ENCODE data around the gene PSORS1C1. TPM values are rescaled to one million over a fixed set of nuclear protein-coding genes. Genes with fewer than 3 reads are reported as not detected.
"Not testable (repeated sequence)": the region's sequence is repeated elsewhere in the genome, so short reads cannot be mapped to it uniquely, and the experiment has no call there.

PSORS1C1 gene
- total and polyA plus RNA-seq, 4 donors: 0.38 to 0.99 (median 0.40) TPM; not detected in 1

DNA sequence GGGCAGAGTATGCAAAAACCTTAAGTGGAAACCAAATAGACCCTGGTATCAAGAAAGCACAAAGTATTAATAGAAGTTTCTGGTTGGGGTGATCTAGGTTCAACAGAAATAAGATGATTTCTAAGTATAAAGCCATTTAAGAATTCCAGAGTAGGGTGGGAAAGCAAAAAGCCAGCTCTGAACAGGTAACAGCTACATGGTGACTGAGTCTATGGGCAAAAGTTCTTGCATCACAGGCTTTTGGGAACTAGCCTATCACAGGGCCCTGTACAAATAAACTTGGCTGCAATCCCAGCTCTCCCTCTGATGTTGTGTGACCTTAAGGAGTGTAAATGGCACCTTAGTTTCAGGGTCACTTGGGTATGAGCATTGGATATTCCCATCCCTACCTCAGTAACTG, 49.3 kb downstream of the PSORS1C1 start:
- DNase-seq (ENCODE audit: low read depth in 4 of 6, low spot score in 6 of 6): no peak
- H3K4me3 ChIP-seq (ENCODE audit: low read depth, low read length): no peak overlapping the region
- H3K9me3 ChIP-seq (ENCODE audit: control insufficient read depth, insufficient read depth, low read length): no peaks in the 10 kb centered on the region
- H3K36me3 ChIP-seq (ENCODE audit: control insufficient read depth, insufficient read depth, low read length): peaks cover 13% of the 10 kb centered on the region
- no peaks in the 10 kb centered on the region for H3K27me3 ChIP-seq (ENCODE audit: control insufficient read depth, insufficient read depth, low read length)
- H3K4me1 ChIP-seq (ENCODE audit: control insufficient read depth, insufficient read depth, low read length): peaks cover 13% of the 10 kb centered on the region
- H3K27ac ChIP-seq (ENCODE audit: low read depth, low read length): no peak overlapping the region

DNA sequence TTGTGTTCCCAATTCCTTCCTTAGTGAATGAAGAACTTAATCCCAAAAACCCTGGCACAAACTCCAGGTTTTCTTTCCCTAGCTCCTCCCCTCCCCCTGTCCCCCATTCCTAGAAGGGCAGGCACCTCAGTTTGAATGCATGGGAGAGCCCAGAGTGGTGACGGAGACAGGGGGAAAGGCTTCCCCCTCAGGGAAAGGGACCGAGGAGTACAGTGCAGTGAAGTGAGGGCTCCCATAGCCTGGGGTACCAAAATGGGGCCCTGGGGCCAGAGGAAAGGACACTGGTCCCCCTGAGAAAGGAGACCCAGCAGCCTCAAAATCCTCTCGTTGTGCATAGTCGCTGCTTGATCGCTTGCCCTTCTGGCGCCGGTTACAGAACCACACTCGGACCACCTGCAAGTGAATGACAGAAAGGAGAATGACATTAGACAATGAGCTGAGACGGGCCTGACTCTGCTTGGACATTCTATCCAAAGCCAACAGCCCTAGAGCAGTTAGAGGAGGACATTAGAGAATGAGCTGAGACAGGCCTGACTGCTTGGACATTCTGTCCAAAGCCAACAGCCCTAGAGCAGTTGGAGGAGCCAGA, 50.0 kb downstream of the PSORS1C1 start:
- 93% methylated on average over 3 of the region's 9 CpGs for WGBS (ENCODE audit: insufficient coverage)
- peaks cover 13% of the 10 kb centered on the region for H3K36me3 ChIP-seq (ENCODE audit: control insufficient read depth, insufficient read depth, low read length)
- not testable (repeated sequence) for H3K9me3 ChIP-seq (ENCODE audit: control insufficient read depth, insufficient read depth, low read length); H3K27me3 ChIP-seq (ENCODE audit: control insufficient read depth, insufficient read depth, low read length); DNase-seq (ENCODE audit: low read depth in 4 of 6, low spot score in 6 of 6); H3K4me1 ChIP-seq (ENCODE audit: control insufficient read depth, insufficient read depth, low read length); H3K4me3 ChIP-seq (ENCODE audit: low read depth, low read length); H3K27ac ChIP-seq (ENCODE audit: low read depth, low read length)

DNA sequence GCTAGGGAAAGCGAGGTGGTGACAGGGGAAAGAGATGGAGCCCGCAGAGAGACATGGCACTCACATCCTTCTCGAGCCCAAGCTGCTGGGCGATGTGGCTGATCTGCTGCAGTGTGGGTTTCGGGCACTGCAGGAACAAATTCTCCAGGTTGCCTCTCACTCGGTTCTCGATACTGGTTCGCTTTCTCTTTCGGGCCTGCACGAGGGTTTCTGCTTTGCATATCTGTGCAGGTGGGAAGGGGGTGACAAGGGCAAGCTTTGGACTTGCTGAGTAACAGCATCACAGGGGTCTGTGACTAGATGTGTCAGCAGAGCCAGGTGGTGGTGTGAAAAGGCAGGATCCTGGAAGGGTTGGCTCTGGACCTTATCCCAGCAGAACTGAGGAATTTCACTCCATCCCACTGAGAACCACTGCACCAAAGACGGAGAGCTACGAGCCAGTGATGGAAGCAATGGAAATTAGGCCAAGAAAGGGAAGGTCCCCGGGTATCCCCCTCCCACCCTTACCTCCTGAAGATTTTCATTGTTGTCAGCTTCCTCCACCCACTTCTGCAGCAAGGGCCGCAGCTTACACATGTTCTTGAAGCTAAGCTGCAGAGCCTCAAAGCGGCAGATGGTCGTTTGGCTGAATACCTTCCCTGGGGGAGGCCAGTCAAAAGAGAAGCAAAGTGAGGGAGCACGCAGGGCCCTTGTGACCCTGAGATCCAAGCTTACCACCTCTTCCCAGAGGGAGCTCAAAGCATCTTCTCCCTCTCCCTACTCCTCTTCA, 50.6 kb downstream of the PSORS1C1 start:
- not testable (repeated sequence) for DNase-seq (ENCODE audit: low read depth in 4 of 6, low spot score in 6 of 6); H3K27ac ChIP-seq (ENCODE audit: low read depth, low read length); H3K27me3 ChIP-seq (ENCODE audit: control insufficient read depth, insufficient read depth, low read length); H3K4me1 ChIP-seq (ENCODE audit: control insufficient read depth, insufficient read depth, low read length); H3K4me3 ChIP-seq (ENCODE audit: low read depth, low read length); H3K9me3 ChIP-seq (ENCODE audit: control insufficient read depth, insufficient read depth, low read length)
- H3K36me3 ChIP-seq (ENCODE audit: control insufficient read depth, insufficient read depth, low read length): peaks cover 13% of the 10 kb centered on the region
- 75% methylated on average over 14 of the region's 17 CpGs for WGBS (ENCODE audit: insufficient coverage)

DNA sequence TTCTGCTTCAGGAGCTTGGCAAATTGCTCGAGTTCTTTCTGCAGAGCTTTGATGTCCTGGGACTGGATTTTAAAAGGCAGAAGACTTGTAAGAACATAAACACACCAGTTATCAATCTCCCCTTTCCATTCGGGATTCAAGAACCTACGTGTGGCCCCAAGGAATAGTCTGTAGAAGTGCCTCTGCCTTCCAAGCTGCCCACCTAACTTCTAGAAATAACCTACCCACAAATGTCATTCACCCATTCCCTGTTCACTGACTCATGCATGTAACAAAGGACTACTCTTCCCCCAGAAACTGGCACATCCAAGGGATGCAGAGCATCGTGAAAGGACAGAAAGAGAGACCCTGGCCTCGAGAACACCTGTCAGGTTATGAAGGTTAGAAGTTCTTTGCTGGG, 51.4 kb downstream of the PSORS1C1 start:
- Histone ChIP-seq H3K27me3 (ENCODE audit: control insufficient read depth, insufficient read depth, low read length) (peaks cover 13% of the 10 kb centered on the region), H3K9me3 (ENCODE audit: control insufficient read depth, insufficient read depth, low read length) (no peaks in the 10 kb centered on the region), H3K4me3 (ENCODE audit: low read depth, low read length) (no peak overlapping the region), H3K4me1 (ENCODE audit: control insufficient read depth, insufficient read depth, low read length) (peaks cover 5% of the 10 kb centered on the region), H3K36me3 (ENCODE audit: control insufficient read depth, insufficient read depth, low read length) (peaks cover 13% of the 10 kb centered on the region), H3K27ac (ENCODE audit: low read depth, low read length) (no peak overlapping the region)
- no peak for DNase-seq (ENCODE audit: low read depth in 4 of 6, low spot score in 6 of 6)
- 83% methylated on average over 1 of the region's 5 CpGs for WGBS (ENCODE audit: insufficient coverage)

DNA sequence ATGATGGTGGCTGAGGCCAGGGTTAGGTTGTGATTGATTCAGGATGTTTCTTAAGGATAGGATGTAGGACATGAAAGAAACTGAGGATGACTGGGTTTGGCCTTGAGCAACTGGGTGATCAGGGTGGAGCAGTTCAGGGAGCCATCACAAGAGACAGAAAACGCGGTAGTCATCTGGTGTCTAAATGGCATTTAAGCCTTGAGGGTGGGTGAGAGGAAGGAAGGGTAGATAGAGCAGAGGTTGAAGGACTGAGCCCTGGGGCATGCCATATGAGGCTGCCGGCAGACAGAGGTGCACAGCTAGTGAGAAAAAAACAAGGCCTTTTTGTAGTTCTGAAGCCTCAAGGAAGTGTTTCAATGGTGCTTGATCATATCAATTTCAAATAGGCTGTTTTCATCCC, 54.0 kb downstream of the PSORS1C1 start:
- H3K4me3 ChIP-seq (ENCODE audit: low read depth, low read length): no peak overlapping the region
- peaks cover 14% of the 10 kb centered on the region for H3K27me3 ChIP-seq (ENCODE audit: control insufficient read depth, insufficient read depth, low read length)
- no peaks in the 10 kb centered on the region for H3K4me1 ChIP-seq (ENCODE audit: control insufficient read depth, insufficient read depth, low read length)
- 31% methylated on average over 2 of the region's 3 CpGs for WGBS (ENCODE audit: insufficient coverage)
- no peak overlapping the region for H3K27ac ChIP-seq (ENCODE audit: low read depth, low read length)
- DNase-seq (ENCODE audit: low read depth in 4 of 6, low spot score in 6 of 6): no peak
- H3K36me3 ChIP-seq (ENCODE audit: control insufficient read depth, insufficient read depth, low read length): no peaks in the 10 kb centered on the region
- H3K9me3 ChIP-seq (ENCODE audit: control insufficient read depth, insufficient read depth, low read length): no peaks in the 10 kb centered on the region

DNA sequence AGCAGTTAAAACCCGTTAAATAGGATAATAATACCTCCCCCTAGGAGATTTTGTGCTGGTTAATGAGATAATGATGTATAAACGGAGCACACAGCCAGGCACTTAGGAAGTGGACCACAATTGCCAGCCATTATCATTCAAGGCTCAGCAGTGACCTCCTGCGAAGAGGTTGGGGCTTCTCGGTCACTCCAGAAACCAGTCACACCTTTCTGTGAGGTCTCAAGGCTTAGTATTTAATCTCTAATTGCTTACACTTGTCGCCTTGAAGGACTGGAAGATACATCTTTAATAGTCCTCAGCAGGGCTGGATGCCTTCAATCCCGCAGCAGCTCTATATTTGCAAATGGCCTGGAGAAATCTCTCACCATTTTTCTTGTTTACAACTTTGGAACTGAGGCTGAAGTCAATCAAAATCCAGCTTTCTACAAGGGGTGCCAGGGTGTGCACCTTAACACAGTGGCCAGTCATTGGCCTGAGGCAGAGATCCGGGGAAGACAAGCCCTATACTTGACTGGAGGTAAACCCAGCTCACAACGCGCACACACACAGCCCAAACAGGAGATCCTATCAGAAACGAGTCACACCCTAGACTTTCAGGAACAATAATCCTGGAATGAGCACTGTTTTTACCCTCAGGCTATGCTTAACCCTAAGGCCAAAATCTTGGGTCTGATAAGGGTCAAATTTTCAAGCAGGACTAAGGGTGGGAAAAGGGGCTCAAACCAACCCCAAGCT, 54.7 kb downstream of the PSORS1C1 start:
- 41% methylated on average over 8 of the region's 10 CpGs for WGBS (ENCODE audit: insufficient coverage)

DNA sequence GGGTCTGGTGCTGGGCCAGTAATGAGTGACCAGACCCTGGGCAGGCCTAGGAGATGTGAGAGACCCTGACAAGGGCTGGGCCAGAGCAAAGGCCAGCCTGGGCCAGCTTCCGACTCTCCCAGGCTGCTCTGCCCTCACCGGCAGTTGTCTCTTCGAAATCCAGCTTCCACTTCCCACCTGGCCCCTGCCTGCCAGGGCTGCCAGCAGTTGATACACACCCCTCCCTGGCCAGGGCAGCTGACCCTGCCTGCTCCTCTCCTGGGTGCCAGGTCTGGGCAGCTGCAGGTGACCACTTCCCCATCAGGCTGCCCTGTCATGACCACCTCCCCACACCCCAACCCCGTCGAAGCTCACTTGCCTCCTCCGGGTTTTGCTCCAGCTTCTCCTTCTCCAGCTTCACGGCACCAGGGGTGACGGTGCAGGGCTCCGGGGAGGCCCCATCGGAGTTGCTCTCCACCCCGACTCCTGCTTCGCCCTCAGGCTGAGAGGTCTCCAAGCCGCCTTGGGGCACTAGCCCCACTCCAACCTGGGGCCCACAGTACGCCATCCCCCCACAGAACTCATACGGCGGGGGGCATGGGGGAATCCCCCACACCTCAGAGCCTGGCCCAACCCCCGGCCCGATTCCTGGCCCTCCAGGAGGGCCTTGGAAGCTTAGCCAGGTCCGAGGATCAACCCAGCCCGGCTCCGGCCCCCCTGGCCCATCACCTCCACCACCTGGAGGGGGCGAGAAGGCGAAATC, 55.4 kb downstream of the PSORS1C1 start:
- WGBS (ENCODE audit: insufficient coverage): 41% methylated on average over 16 of the region's 23 CpGs

More for the DNA sequence above, 54.7 kb downstream of the PSORS1C1 start:
- no peaks in the 10 kb centered on the region for H3K36me3 ChIP-seq (ENCODE audit: control insufficient read depth, insufficient read depth, low read length)
- H3K27ac ChIP-seq (ENCODE audit: low read depth, low read length): no peak overlapping the region
- no peaks in the 10 kb centered on the region for H3K9me3 ChIP-seq (ENCODE audit: control insufficient read depth, insufficient read depth, low read length)
- DNase-seq (ENCODE audit: low read depth in 4 of 6, low spot score in 6 of 6): no peak
- no peak overlapping the region for H3K4me3 ChIP-seq (ENCODE audit: low read depth, low read length)
- no peaks in the 10 kb centered on the region for H3K4me1 ChIP-seq (ENCODE audit: control insufficient read depth, insufficient read depth, low read length)
- peaks cover 14% of the 10 kb centered on the region for H3K27me3 ChIP-seq (ENCODE audit: control insufficient read depth, insufficient read depth, low read length)

DNA sequence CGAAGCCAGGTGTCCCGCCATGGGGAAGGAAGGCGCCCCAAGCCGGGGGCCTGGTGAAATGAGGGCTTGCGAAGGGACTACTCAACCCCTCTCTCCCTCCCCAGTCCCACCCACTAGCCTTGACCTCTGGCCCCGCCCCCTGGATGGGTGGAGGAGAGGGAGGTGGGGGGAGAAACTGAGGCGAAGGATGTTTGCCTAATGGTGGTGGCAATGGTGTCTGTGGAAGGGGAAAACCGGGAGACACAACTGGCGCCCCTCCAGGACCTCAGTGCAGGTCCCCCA, 55.9 kb downstream of the PSORS1C1 start, which contains the start of gene POU5F1:
Gene POU5F1 (minus strand): TSS at position 83 of the 282 bp plus-strand sequence. CDS start 62 bp downstream, at position 21.
- Histone ChIP-seq H3K27me3 (ENCODE audit: control insufficient read depth, insufficient read depth, low read length) (peaks cover 14% of the 10 kb centered on the region), H3K4me1 (ENCODE audit: control insufficient read depth, insufficient read depth, low read length) (no peaks in the 10 kb centered on the region), H3K4me3 (ENCODE audit: low read depth, low read length) (no peak within 1 kb of the TSS), H3K9me3 (ENCODE audit: control insufficient read depth, insufficient read depth, low read length) (no peaks in the 10 kb centered on the region), H3K27ac (ENCODE audit: low read depth, low read length) (no peak within 1 kb of the TSS), H3K36me3 (ENCODE audit: control insufficient read depth, insufficient read depth, low read length) (no peaks in the 10 kb centered on the region)
- DNase-seq (ENCODE audit: low read depth in 4 of 6, low spot score in 6 of 6): no peak
- WGBS (ENCODE audit: insufficient coverage): 46% methylated on average over 3 of the region's 9 CpGs

More for the DNA sequence above, 55.4 kb downstream of the PSORS1C1 start:
- not testable (repeated sequence) for H3K4me3 ChIP-seq (ENCODE audit: low read depth, low read length); H3K27ac ChIP-seq (ENCODE audit: low read depth, low read length); DNase-seq (ENCODE audit: low read depth in 4 of 6, low spot score in 6 of 6); H3K4me1 ChIP-seq (ENCODE audit: control insufficient read depth, insufficient read depth, low read length); H3K9me3 ChIP-seq (ENCODE audit: control insufficient read depth, insufficient read depth, low read length); H3K36me3 ChIP-seq (ENCODE audit: control insufficient read depth, insufficient read depth, low read length)
- H3K27me3 ChIP-seq (ENCODE audit: control insufficient read depth, insufficient read depth, low read length): peaks cover 14% of the 10 kb centered on the region

DNA sequence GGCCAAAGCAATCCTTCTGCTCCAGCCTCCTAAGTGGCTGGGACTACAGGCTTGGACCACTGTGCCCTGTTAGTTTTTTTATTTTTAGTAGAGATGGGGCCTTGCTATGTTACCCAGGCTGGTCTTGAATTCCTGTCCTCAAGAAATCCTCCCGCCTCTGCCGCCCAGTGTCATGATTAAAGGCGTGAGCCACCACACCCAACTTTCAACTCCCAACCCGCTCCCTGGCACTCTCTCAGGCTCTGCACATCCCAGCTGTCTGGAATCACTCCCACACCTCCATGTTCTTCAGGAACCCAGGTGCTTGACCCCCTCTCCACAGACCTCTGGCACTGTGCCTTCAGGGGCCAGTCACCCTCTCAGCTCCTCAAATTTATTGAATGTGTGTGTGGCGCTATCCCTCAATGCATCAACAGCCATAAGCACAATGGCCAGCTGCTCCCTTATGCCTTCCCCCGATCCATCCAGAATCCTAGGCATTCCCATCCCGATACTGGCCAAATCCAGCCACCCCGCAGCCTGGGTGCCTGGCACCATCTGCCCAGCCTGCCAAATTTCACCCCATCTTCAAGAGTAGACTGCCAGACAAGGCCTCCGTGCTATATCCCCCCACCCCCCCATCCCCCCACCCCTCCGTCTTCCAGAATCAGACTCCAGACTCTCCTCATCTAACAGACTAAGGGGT, 56.5 kb downstream of the PSORS1C1 start:
- Histone ChIP-seq H3K9me3 (ENCODE audit: control insufficient read depth, insufficient read depth, low read length) (no peaks in the 10 kb centered on the region), H3K27ac (ENCODE audit: low read depth, low read length) (no peak overlapping the region), H3K4me1 (ENCODE audit: control insufficient read depth, insufficient read depth, low read length) (no peaks in the 10 kb centered on the region), H3K4me3 (ENCODE audit: low read depth, low read length) (no peak overlapping the region), H3K36me3 (ENCODE audit: control insufficient read depth, insufficient read depth, low read length) (peaks cover 2% of the 10 kb centered on the region), H3K27me3 (ENCODE audit: control insufficient read depth, insufficient read depth, low read length) (peaks cover 14% of the 10 kb centered on the region)
- no peak for DNase-seq (ENCODE audit: low read depth in 4 of 6, low spot score in 6 of 6)
- 76% methylated on average over 6 of the region's 10 CpGs for WGBS (ENCODE audit: insufficient coverage)

Measured in spinal cord (tissue), 10 donors.